GM12872 (cell line): ENCODE data around the gene ZNF18.

ENCODE experiments used
- CTCF ChIP-seq: IDR thresholded peaks from 3 replicates; pipeline ENCODE4 v1.5.1; 2011; ENCODE audit warnings: low read depth, mild to moderate bottlenecking, low read length, moderate library complexity; ENCODE audit not compliant: insufficient read depth

ZNF18 gene

GRCh38 chr17:12034538-12034937 lies 37.3 kb upstream of the ZNF18 start:
- no peak for TF ChIP-seq CTCF

- TF ChIP-seq CTCF: no peak
These were observed 31.3 kb upstream of the ZNF18 start for GRCh38 chr17:12028611-12029010.

- no peak for TF ChIP-seq CTCF
These were observed 30.4 kb upstream of the ZNF18 start for GRCh38 chr17:12027658-12028057.

- TF ChIP-seq CTCF: no peak
These were observed 27.1 kb upstream of the ZNF18 start for GRCh38 chr17:12024327-12024726.

DNA sequence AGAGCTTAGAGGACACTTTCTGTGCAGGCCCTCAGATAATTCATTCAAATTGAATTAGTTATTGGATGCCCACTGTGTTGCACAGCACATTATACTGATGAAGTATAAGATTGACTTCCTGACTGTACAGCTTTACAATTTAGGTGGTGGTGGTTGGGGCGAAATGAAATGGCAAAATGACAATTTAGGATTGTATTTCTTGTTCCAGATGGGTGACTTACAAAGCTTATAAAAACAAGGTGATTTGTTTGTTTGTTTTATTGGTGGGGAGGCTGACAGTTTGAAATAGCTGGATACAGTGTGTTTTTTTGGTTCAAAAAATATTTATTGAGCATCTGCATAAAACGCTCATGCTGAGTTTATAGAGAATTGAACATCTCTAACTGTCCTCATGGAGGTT lies 25.0 kb upstream of the ZNF18 start:
- no peak for TF ChIP-seq CTCF

DNA sequence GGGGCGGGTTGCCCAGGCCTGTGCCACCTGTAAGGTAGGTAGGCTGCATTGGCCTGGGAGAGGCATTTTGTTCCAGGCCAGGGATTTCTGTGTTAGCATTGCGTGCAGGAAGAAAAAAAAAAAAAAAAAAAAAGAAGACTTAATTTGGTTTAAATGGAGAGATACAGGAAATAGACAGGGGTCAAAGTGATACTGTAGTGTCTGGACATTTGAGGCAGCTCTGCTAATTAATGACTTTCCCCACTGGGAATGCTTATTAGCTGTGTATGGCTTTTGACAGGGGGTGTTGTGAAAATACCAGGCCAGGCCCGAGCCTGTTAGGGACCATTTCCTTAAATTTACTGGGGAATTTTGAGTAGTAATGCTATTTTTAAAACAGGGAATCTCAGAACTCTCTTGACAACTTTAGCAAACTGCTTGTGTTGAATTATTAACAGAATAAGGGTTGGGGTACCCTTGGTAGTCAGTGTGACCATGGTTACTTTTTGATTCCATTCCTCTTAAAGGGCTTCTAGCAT lies 24.4 kb upstream of the ZNF18 start:
- TF ChIP-seq CTCF: no peak

- TF ChIP-seq CTCF: no peak
These were observed 23.7 kb upstream of the ZNF18 start, which contains the start of gene MAP2K4 for GRCh38 chr17:12020642-12021622. Gene MAP2K4 (plus strand): TSS chr17:12020877. CDS start chr17:12020887, 10 bp downstream.
